ENCODE results near the gene CALCB. TPM values are rescaled to one million over a fixed set of nuclear protein-coding genes. Genes with fewer than 3 reads are reported as not detected.

Gene CALCB
- total and polyA plus RNA-seq, 11 donors, result 0.11 to 1.3 (median 0.37) TPM; not detected in 4

- intact Hi-C loops (cut with DNase I), result no loop called here
- ATAC-seq, result peak in 3 of 4 donors; percentile 36 to 79 (median 73)
- peak in 1 of 5 donors; percentile 43 for DNase-seq
- Histone ChIP-seq H3K27ac (peak within 1 kb of the TSS in 1 of 12 donors; percentile 2), H3K27me3 (peaks cover 0 to 33% (median 4%) of the 10 kb centered on the region in 9 donors), H3K4me1 (peaks cover 0 to 10% (median 0%) of the 10 kb centered on the region in 12 donors), H3K4me3 (peak within 1 kb of the TSS in 10 of 12 donors; percentile 15 to 51 (median 42)), H3K36me3 (no peaks in the 10 kb centered on the region), H3K9me3 (no peaks in the 10 kb centered on the region)
- TF ChIP-seq POLR2A (IDR thresholded peaks at IDR 0.05), result no peak
- TF ChIP-seq, protein P1, sequence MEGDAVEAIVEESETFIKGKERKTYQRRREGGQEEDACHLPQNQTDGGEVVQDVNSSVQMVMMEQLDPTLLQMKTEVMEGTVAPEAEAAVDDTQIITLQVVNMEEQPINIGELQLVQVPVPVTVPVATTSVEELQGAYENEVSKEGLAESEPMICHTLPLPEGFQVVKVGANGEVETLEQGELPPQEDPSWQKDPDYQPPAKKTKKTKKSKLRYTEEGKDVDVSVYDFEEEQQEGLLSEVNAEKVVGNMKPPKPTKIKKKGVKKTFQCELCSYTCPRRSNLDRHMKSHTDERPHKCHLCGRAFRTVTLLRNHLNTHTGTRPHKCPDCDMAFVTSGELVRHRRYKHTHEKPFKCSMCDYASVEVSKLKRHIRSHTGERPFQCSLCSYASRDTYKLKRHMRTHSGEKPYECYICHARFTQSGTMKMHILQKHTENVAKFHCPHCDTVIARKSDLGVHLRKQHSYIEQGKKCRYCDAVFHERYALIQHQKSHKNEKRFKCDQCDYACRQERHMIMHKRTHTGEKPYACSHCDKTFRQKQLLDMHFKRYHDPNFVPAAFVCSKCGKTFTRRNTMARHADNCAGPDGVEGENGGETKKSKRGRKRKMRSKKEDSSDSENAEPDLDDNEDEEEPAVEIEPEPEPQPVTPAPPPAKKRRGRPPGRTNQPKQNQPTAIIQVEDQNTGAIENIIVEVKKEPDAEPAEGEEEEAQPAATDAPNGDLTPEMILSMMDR (IDR thresholded peaks at IDR 0.05), result no peak
- 6 to 8% (median 7%) methylated on average over 27 to 50 of the region's 50 CpGs for WGBS, 4 donors
These were observed 41.4 kb downstream of the CALCB start, which contains the start of gene INSC for GRCh38 chr11:15114501-15115475. INSC (plus strand) TSS chr11:15114923; CDS start chr11:15149175, 34,252 bp downstream.

DNA sequence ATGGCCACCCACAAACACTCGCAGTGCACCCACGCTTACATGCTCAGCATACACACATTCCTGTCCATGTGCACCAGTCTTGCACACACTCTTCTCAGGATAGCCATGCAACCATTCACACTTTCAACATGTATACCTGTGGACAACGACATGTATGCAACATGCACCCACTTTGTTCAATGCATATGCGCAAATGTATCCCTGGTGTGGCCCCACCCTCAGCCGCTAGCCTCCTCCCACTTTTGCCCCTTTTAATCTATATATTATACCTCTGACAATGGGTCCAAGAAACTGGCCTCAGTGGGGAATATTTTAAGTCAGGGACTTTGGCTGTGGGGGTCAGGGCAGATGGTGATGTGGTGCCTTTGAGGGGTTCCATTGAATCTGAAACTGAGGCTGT is 42.3 kb downstream of the CALCB start:
- 89 to 96% (median 93%) methylated on average over 5 of the region's 5 CpGs for WGBS, 4 donors
- H3K4me3 ChIP-seq, result no peak overlapping the region
- H3K27me3 ChIP-seq, result peaks cover 0 to 37% (median 4%) of the 10 kb centered on the region in 9 donors
- DNase-seq, result no peak
- intact Hi-C loops (cut with DNase I), result no loop called here
- peaks cover 0 to 10% (median 0%) of the 10 kb centered on the region in 12 donors for H3K4me1 ChIP-seq
- no peaks in the 10 kb centered on the region for H3K36me3 ChIP-seq
- H3K9me3 ChIP-seq, result no peaks in the 10 kb centered on the region
- ATAC-seq, result no peak
- TF ChIP-seq POLR2A (IDR thresholded peaks at IDR 0.05), result no peak
- H3K27ac ChIP-seq, result no peak overlapping the region

DNA sequence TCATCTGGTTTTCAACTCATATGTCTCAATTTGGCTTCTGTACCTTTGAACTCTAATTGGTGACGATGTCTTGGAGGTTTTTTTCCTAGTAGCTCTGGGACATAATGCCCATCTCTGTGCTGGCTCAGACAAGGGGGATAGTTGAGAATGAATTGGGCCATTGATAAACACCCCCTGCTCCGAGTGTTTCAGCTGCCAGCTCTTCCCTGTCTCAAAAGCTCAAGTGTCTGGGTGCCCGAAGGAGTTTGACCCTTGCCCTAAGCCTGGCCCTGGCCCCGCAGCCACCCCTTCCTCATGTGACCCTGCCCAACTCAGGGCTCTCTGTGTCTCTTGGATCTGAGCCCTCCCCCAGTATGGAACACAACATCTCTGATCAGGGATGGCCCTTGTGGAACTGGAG is 44.4 kb downstream of the CALCB start:
- intact Hi-C loops (cut with DNase I), result no loop called here
- no peak for ATAC-seq
- no peak overlapping the region for H3K4me3 ChIP-seq

GRCh38 chr11:15118431-15118830 is 45.0 kb downstream of the CALCB start:
- Histone ChIP-seq H3K4me1 (peaks cover 0 to 10% (median 0%) of the 10 kb centered on the region in 12 donors), H3K4me3 (no peak overlapping the region), H3K36me3 (no peaks in the 10 kb centered on the region), H3K27me3 (peaks cover 0 to 37% (median 4%) of the 10 kb centered on the region in 9 donors), H3K27ac (no peak overlapping the region), H3K9me3 (no peaks in the 10 kb centered on the region)
- intact Hi-C loops (cut with DNase I), result no loop called here
- TF ChIP-seq POLR2A (IDR thresholded peaks at IDR 0.05), result no peak
- TF ChIP-seq, protein P1 (IDR thresholded peaks at IDR 0.05), result no peak
- no peak for DNase-seq
- ATAC-seq, result no peak

More for the DNA sequence above, 44.4 kb downstream of the CALCB start:
- no peaks in the 10 kb centered on the region for H3K36me3 ChIP-seq
- no peak for DNase-seq
- no peaks in the 10 kb centered on the region for H3K9me3 ChIP-seq
- WGBS, 4 donors, result 59 to 72% (median 71%) methylated on average over 4 of the region's 4 CpGs
- no peak overlapping the region for H3K27ac ChIP-seq
- H3K27me3 ChIP-seq, result peaks cover 0 to 37% (median 4%) of the 10 kb centered on the region in 9 donors
- H3K4me1 ChIP-seq, result peaks cover 0 to 10% (median 0%) of the 10 kb centered on the region in 12 donors
- TF ChIP-seq POLR2A (IDR thresholded peaks at IDR 0.05), result no peak

DNA sequence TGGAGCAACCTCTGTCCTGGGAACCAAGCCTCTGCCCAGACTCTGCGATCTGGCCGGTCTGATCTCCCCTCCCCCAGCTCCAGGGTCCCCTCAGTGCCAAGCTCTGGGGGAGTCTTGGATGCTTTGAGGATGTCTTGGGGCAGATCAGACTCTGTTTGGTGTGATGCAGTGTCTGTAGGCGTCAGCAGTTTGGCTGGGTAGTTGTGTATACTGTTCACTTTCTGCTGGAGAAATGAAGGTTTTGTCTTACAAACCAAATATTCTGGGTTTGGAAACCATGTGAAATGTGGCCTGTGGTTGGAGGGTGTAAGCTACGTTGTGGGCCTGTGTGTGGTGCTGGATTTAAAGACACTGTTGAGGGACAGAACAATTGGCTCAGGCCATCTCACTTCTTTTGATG is 46.0 kb downstream of the CALCB start:
- no peaks in the 10 kb centered on the region for H3K9me3 ChIP-seq
- peaks cover 0 to 36% (median 4%) of the 10 kb centered on the region in 9 donors for H3K27me3 ChIP-seq
- peaks cover 0 to 8% (median 0%) of the 10 kb centered on the region in 12 donors for H3K4me1 ChIP-seq
- H3K4me3 ChIP-seq, result no peak overlapping the region
- 64 to 80% (median 71%) methylated on average over 4 of the region's 4 CpGs for WGBS, 4 donors
- DNase-seq, result no peak
- intact Hi-C loops (cut with DNase I), result no loop called here
- no peak overlapping the region for H3K27ac ChIP-seq
- no peak for ATAC-seq
- no peak for TF ChIP-seq POLR2A (IDR thresholded peaks at IDR 0.05)
- TF ChIP-seq, protein P1 (IDR thresholded peaks at IDR 0.05), result no peak
- H3K36me3 ChIP-seq, result no peaks in the 10 kb centered on the region
